ENCODE measurements around the gene PGM2L1. TPM values are rescaled to one million over a fixed set of nuclear protein-coding genes. Genes with fewer than 3 reads are reported as not detected.
"Not testable (repeated sequence)": the region's sequence is repeated elsewhere in the genome, so short reads cannot be mapped to it uniquely, and the experiment has no call there.

Gene PGM2L1
- total and polyA plus RNA-seq, 8 donors, result under 0.01 to 12.5 (median 2.5) TPM

- 81 to 88% (median 88%) methylated on average over 5 of the region's 5 CpGs for WGBS, 5 donors
- no peaks in the 10 kb centered on the region for H3K27me3 ChIP-seq
- no peak overlapping the region for H3K27ac ChIP-seq
- H3K36me3 ChIP-seq, result peaks cover 0 to 33% (median 22%) of the 10 kb centered on the region in 4 donors
- no peak for TF ChIP-seq POLR2AphosphoS5 (IDR thresholded peaks at IDR 0.05)
- no peak for TF ChIP-seq CTCF (IDR thresholded peaks at IDR 0.05)
- TF ChIP-seq EP300 (IDR thresholded peaks at IDR 0.05), result no peak
- no peak for TF ChIP-seq POLR2A (IDR thresholded peaks at IDR 0.05)
- no peaks in the 10 kb centered on the region for H3K9me3 ChIP-seq
- intact Hi-C loops (cut with DNase I; ENCODE audit: low total_unique reads), result no loop called here
- no peak overlapping the region for H3K4me3 ChIP-seq
- no peak for DNase-seq
- no peaks in the 10 kb centered on the region for H3K4me1 ChIP-seq
Measured at GRCh38 chr11:74367881-74368280, 30.4 kb downstream of the PGM2L1 start.

- H3K4me1 ChIP-seq, result no peaks in the 10 kb centered on the region
- H3K36me3 ChIP-seq, result peaks cover 0 to 37% (median 25%) of the 10 kb centered on the region in 4 donors
- H3K27me3 ChIP-seq, result no peaks in the 10 kb centered on the region
- H3K9me3 ChIP-seq, result no peaks in the 10 kb centered on the region
- DNase-seq, result no peak
- no peak for TF ChIP-seq CTCF (IDR thresholded peaks at IDR 0.05)
- no peak for TF ChIP-seq EP300 (IDR thresholded peaks at IDR 0.05)
- TF ChIP-seq POLR2A (IDR thresholded peaks at IDR 0.05), result no peak
- TF ChIP-seq POLR2AphosphoS5 (IDR thresholded peaks at IDR 0.05), result no peak
- intact Hi-C loops (cut with DNase I; ENCODE audit: low total_unique reads), result no loop called here
- H3K27ac ChIP-seq, result no peak overlapping the region
- 79 to 93% (median 89%) methylated on average over 2 of the region's 2 CpGs for WGBS, 5 donors
- no peak overlapping the region for H3K4me3 ChIP-seq
Measured at GRCh38 chr11:74366576-74366975, 31.7 kb downstream of the PGM2L1 start.

GRCh38 chr11:74365805-74366204 is 32.4 kb downstream of the PGM2L1 start:
- H3K27me3 ChIP-seq; DNase-seq; H3K4me3 ChIP-seq; H3K4me1 ChIP-seq; intact Hi-C loops (cut with DNase I; ENCODE audit: low total_unique reads); H3K9me3 ChIP-seq; H3K27ac ChIP-seq: not testable (repeated sequence)
- WGBS, 5 donors, result 90 to 100% (median 96%) methylated on average over 1 to 3 of the region's 3 CpGs
- H3K36me3 ChIP-seq, result peaks cover 2 to 44% (median 33%) of the 10 kb centered on the region in 4 donors

- no peak for DNase-seq
- 81 to 98% (median 93%) methylated on average over 1 of the region's 1 CpG for WGBS, 5 donors
- H3K4me3 ChIP-seq, result no peak overlapping the region
- H3K36me3 ChIP-seq, result peaks cover 13 to 52% (median 37%) of the 10 kb centered on the region in 4 donors
- intact Hi-C loops (cut with DNase I; ENCODE audit: low total_unique reads), result no loop called here
- H3K4me1 ChIP-seq, result no peaks in the 10 kb centered on the region
- peaks cover 0 to 8% (median 0%) of the 10 kb centered on the region in 4 donors for H3K9me3 ChIP-seq
- H3K27ac ChIP-seq, result no peak overlapping the region
- no peaks in the 10 kb centered on the region for H3K27me3 ChIP-seq
- no peak for TF ChIP-seq POLR2A (IDR thresholded peaks at IDR 0.05)
- TF ChIP-seq EP300 (IDR thresholded peaks at IDR 0.05), result no peak
- TF ChIP-seq CTCF (IDR thresholded peaks at IDR 0.05), result no peak
- TF ChIP-seq POLR2AphosphoS5 (IDR thresholded peaks at IDR 0.05), result no peak
Measured at GRCh38 chr11:74357449-74357848, 40.8 kb downstream of the PGM2L1 start.

- H3K4me3 ChIP-seq, result no peak overlapping the region
- TF ChIP-seq CTCF (IDR thresholded peaks at IDR 0.05), result no peak
- no peak for TF ChIP-seq POLR2AphosphoS5 (IDR thresholded peaks at IDR 0.05)
- TF ChIP-seq POLR2A (IDR thresholded peaks at IDR 0.05), result no peak
- no peak for TF ChIP-seq EP300 (IDR thresholded peaks at IDR 0.05)
- intact Hi-C loops (cut with DNase I; ENCODE audit: low total_unique reads), result no loop called here
- DNase-seq, result no peak
- no peaks in the 10 kb centered on the region for H3K27me3 ChIP-seq
- peaks cover 0 to 4% (median 0%) of the 10 kb centered on the region in 4 donors for H3K9me3 ChIP-seq
- H3K27ac ChIP-seq, result no peak overlapping the region
- WGBS, 5 donors, result 87 to 96% (median 92%) methylated on average over 2 of the region's 2 CpGs
- H3K36me3 ChIP-seq, result peaks cover 9 to 40% (median 30%) of the 10 kb centered on the region in 4 donors
- no peaks in the 10 kb centered on the region for H3K4me1 ChIP-seq
Measured at GRCh38 chr11:74355626-74356025, 42.6 kb downstream of the PGM2L1 start.

All from stomach (tissue), 9 donors.